Mucosa of descending colon (tissue), 3 donors: ENCODE results near the gene UTS2. TPM values are rescaled to one million over a fixed set of nuclear protein-coding genes. Genes with fewer than 3 reads are reported as not detected.

Experiments
- ATAC-seq: fragments of 200-7000 bp; cut with Tn5 transposase; one replicate; pipeline ENCODE4 v1.9.1; 2020; ENCODE audit warnings: mild to moderate bottlenecking, moderate library complexity
- DNase-seq, 3 donors: peaks; one replicate each; pipeline ENCODE4 v3.0.0-alpha.2; 2020
- H3K36me3 ChIP-seq: fragments of 200-600 bp; one replicate; pipeline ENCODE4 v1.8.0; 2021; ENCODE audit warnings: low read depth, mild to moderate bottlenecking
- H3K4me1 ChIP-seq: fragments of 200-600 bp; one replicate; pipeline ENCODE4 v1.8.0; 2021; ENCODE audit warnings: low read depth, mild to moderate bottlenecking
- H3K4me3 ChIP-seq: fragments of 200-600 bp; one replicate; pipeline ENCODE4 v1.8.0; 2021; ENCODE audit warnings: mild to moderate bottlenecking
- H3K9me3 ChIP-seq: fragments of 200-600 bp; one replicate; pipeline ENCODE4 v1.8.0; 2021; ENCODE audit warnings: mild to moderate bottlenecking
- intact Hi-C, 2 donors: fragments of 100-400 bp; cut with DNase I in 1 of 2; cut with micrococcal nuclease in 1 of 2; formaldehyde crosslinking; loops; one replicate each; pipeline versions ENCODE4 v1.11.0 to v1.11.1; 2022; cut with DNase I, micrococcal nuclease
- total RNA-seq, 3 donors: library from RNA; stranded (reverse); fragmentation: NEBNext Ultra II Directional in 2 of 3; extraction: Animal tissue kit (Norgen Biotek cat#: 25700) in 2 of 3; gene quantifications; one replicate each; pipeline versions ENCODE4 v1.2.1 to v1.2.4, GENCODE V29; 2021 to 2023
- TF ChIP-seq, protein P1 (sequence below): fragments of 200-600 bp; IDR thresholded peaks from one replicate; pipeline ENCODE4 v1.8.0; 2022; ENCODE audit warnings: antibody characterized with exemption, mild to moderate bottlenecking
- donor health status: DM: no; HTN: no; CAD: no; lungs with moderate emphysema.
- donor health status: DM: no; HTN: no; CAD: no.
- donor health status: DM: no; HTN: yes; CAD: no.

UTS2 gene
- total RNA-seq, 3 donors from 2014 or later = 0.17 TPM; not detected in 2

DNA sequence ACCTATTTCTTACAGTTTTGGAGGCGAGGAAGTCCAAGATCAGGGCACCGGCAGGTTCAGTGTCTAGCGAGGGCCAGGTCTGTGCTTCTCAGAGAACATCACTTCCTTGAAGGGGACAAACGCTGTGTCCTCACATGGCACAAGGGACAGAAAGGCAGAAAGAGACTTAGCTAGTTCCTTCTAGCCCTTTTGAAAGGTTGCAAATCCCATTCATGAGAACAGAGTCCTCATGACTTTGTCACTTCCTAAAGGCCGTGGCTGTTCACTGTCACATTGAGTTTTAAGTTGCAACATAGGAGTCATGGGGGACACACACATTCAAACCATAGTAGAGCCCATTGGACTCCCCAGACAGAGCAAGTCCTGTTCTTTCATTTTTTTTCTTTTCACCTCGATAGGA is 41.4 kb downstream of the UTS2 start:
- no peaks in the 10 kb centered on the region for H3K36me3 ChIP-seq
- TF ChIP-seq, protein P1, sequence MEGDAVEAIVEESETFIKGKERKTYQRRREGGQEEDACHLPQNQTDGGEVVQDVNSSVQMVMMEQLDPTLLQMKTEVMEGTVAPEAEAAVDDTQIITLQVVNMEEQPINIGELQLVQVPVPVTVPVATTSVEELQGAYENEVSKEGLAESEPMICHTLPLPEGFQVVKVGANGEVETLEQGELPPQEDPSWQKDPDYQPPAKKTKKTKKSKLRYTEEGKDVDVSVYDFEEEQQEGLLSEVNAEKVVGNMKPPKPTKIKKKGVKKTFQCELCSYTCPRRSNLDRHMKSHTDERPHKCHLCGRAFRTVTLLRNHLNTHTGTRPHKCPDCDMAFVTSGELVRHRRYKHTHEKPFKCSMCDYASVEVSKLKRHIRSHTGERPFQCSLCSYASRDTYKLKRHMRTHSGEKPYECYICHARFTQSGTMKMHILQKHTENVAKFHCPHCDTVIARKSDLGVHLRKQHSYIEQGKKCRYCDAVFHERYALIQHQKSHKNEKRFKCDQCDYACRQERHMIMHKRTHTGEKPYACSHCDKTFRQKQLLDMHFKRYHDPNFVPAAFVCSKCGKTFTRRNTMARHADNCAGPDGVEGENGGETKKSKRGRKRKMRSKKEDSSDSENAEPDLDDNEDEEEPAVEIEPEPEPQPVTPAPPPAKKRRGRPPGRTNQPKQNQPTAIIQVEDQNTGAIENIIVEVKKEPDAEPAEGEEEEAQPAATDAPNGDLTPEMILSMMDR = no peak
- DNase-seq = no peak
- no peak overlapping the region for H3K4me3 ChIP-seq
- intact Hi-C loops = no loop called here
- no peaks in the 10 kb centered on the region for H3K4me1 ChIP-seq
- no peak for ATAC-seq
- H3K9me3 ChIP-seq = peaks cover 8% of the 10 kb centered on the region

GRCh38 chr1:7810395-7810794 is 42.5 kb downstream of the UTS2 start:
- H3K4me3 ChIP-seq = no peak overlapping the region
- no peaks in the 10 kb centered on the region for H3K4me1 ChIP-seq
- ATAC-seq (no peak), DNase-seq (no peak)
- intact Hi-C loops = no loop called here
- peaks cover 8% of the 10 kb centered on the region for H3K9me3 ChIP-seq
- TF ChIP-seq, protein P1 = no peak
- H3K36me3 ChIP-seq = no peaks in the 10 kb centered on the region

DNA sequence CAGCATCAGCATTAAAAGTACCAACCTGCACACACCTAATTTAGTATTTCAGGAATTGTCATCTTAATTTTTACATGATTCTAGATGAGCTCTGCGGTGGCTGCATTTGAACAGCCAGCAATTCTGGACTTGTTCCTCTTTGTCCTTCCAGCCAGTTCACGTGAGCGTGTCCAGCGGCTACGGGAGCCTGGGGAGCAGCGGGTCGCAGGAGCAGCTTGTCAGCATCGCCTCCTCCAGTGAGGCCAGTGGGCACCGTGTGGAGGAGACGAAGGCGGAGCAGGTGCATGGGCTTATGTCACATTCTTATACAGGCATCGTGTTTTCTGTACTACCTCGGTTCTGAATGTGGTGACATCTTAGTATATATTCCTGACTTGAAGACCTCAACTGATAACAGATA is 43.1 kb downstream of the UTS2 start:
- DNase-seq = no peak
- intact Hi-C loops = no loop called here
- no peak for ATAC-seq
- Histone ChIP-seq H3K4me1 (no peaks in the 10 kb centered on the region), H3K36me3 (no peaks in the 10 kb centered on the region), H3K4me3 (no peak overlapping the region), H3K9me3 (peaks cover 8% of the 10 kb centered on the region)
- TF ChIP-seq, protein P1 = no peak

- intact Hi-C loops = no loop called here
- no peak for DNase-seq
- ATAC-seq = no peak
These were observed 44.5 kb downstream of the UTS2 start for GRCh38 chr1:7808253-7808844.

GRCh38 chr1:7805460-7805859 is 47.4 kb downstream of the UTS2 start:
- TF ChIP-seq, protein P1 = no peak
- ATAC-seq (no peak), DNase-seq (no peak)
- Histone ChIP-seq H3K36me3 (no peaks in the 10 kb centered on the region), H3K9me3 (no peaks in the 10 kb centered on the region), H3K4me3 (no peak overlapping the region), H3K4me1 (no peaks in the 10 kb centered on the region)
- intact Hi-C loops = no loop called here

More at GRCh38 chr1:7808253-7808844, 44.5 kb downstream of the UTS2 start:
- H3K9me3 ChIP-seq = peaks cover 4% of the 10 kb centered on the region
- H3K36me3 ChIP-seq = no peaks in the 10 kb centered on the region
- no peak overlapping the region for H3K4me3 ChIP-seq
- H3K4me1 ChIP-seq = no peaks in the 10 kb centered on the region
- TF ChIP-seq, protein P1 = no peak

Other genes starting within 250 kb of the UTS2 start
- 100 to 1,000 TPM in 1 of 3 donors, 10 to 100 TPM in 2; 91.6 to 105 (median 94.3) TPM for gene VAMP3, start 81.8 kb downstream of the UTS2 start, total RNA-seq
- 10 to 100 TPM in 2 of 3 donors, 1 to 10 TPM in 1; 6.9 to 42.1 (median 14.7) TPM for gene PER3, start 68.8 kb downstream of the UTS2 start, total RNA-seq
- gene TNFRSF9, start 87.8 kb upstream of the UTS2 start, total RNA-seq = under 1 TPM; 0.19 to 0.51 (median 0.35) TPM
- gene PARK7, start 108.6 kb upstream of the UTS2 start, total RNA-seq = 100 to 1,000 TPM; 135 to 200 (median 186) TPM
- gene ERRFI1, start 173.2 kb upstream of the UTS2 start, total RNA-seq = 10 to 100 TPM; 48.5 to 84.0 (median 50.2) TPM